Sigmoid colon (tissue), 7 donors: ENCODE results near the gene ODF2. TPM values are rescaled to one million over a fixed set of nuclear protein-coding genes. Genes with fewer than 3 reads are reported as not detected.
A peak's percentile ranks its signal among the peaks of the same experiment; 100 is the strongest.

Experiments used
- DNase-seq: peaks from one replicate; pipeline ENCODE4 v3.0.0-alpha.2; 2019
- H3K27ac ChIP-seq, 4 donors: fragments of 200-600 bp; sonication (generic); one replicate each; pipeline ENCODE4 v1.5.1; 2016 to 2019; ENCODE audit warnings: mild to moderate bottlenecking in 1 of 4
- H3K27me3 ChIP-seq, 3 donors: fragments of 200-600 bp; sonication (generic); one replicate each; pipeline ENCODE4 v1.5.1; 2019; ENCODE audit warnings: mild to moderate bottlenecking in 1 of 3
- H3K36me3 ChIP-seq, 4 donors: fragments of 200-600 bp; sonication (generic); one replicate each; pipeline ENCODE4 v1.5.1; 2016 to 2019
- H3K4me1 ChIP-seq, 4 donors: fragments of 200-600 bp; sonication (generic); one replicate each; pipeline ENCODE4 v1.5.1; 2017 to 2019
- H3K4me3 ChIP-seq, 4 donors: fragments of 200-600 bp; sonication (generic); one replicate each; pipeline ENCODE4 v1.5.1; 2017 to 2019; ENCODE audit warnings: mild to moderate bottlenecking in 2 of 4, moderate library complexity in 1 of 4
- H3K9me3 ChIP-seq, 4 donors: fragments of 200-600 bp in 3 of 4; sonication (generic) in 3 of 4; one replicate each; pipeline versions ENCODE4 v1.5.1 to v1.6.1; 2013 to 2019
- CTCF ChIP-seq, 4 experiments: fragments of 450-650 bp in 3 of 4; fragments of 200-600 bp in 1 of 4; IDR thresholded peaks; one replicate each; pipeline ENCODE4 v1.5.1; 2016 to 2019; ENCODE audit warnings: antibody characterized with exemption in 4 of 4, mild to moderate bottlenecking in 3 of 4, moderate library complexity in 2 of 4
- EP300 ChIP-seq, 4 donors: sonication (generic); formaldehyde crosslinking; IDR thresholded peaks; one replicate each; pipeline ENCODE4 v1.6.1; 2017; ENCODE audit warnings: antibody characterized with exemption in 4 of 4
- POLR2A ChIP-seq, 2 donors: fragments of 450-650 bp; IDR thresholded peaks; one replicate each; pipeline ENCODE4 v1.6.1; 2016; ENCODE audit warnings: antibody characterized with exemption in 2 of 2, mild to moderate bottlenecking in 2 of 2, moderate library complexity in 2 of 2
- POLR2AphosphoS5 ChIP-seq, 4 donors: sonication (generic); formaldehyde crosslinking; IDR thresholded peaks; one replicate each; pipeline ENCODE4 v1.6.1; 2017; ENCODE audit warnings: antibody characterized with exemption in 4 of 4
- WGBS, 2 donors: extraction: QIAGEN DNeasy Blood & Tissue Kit; methylation state at CpG; one replicate each; pipeline ENCODE4 v1.1.7; 2013; 5-methylcytosine and 5-hydroxymethylcytosine counted together
- intact Hi-C: fragments of 100-400 bp; cut with DNase I; formaldehyde crosslinking; loops from one replicate; pipeline ENCODE4 v1.15.1; 2023
- polyA plus RNA-seq, 3 donors: library from polyadenylated mRNA; stranded (reverse); fragments of 200-250 nt; gene quantifications; one replicate each; pipeline ENCODE4 v1.2.3, GENCODE V29; 2013
- total RNA-seq, 4 donors: library from RNA; depleted of rRNA; stranded (reverse); fragments of >200 nt; gene quantifications; one replicate each; pipeline ENCODE4 v1.1.0, GENCODE V29; 2016
- donor health status: healthy with polysubstance abuse.
- donor health status: Bipolar disorder and iron deficiency.
- donor health status: healthy.

The ODF2 gene
- 10 to 100 TPM; 13.6 to 28.2 (median 20.2) TPM for total RNA-seq
- 10 to 100 TPM in 1 of 3 donors, 1 to 10 TPM in 2; 4.6 to 22.0 (median 6.0) TPM for polyA plus RNA-seq

GRCh38 chr9:128455849-128456612, at the start of gene ODF2:
Gene ODF2 (plus strand): TSS chr9:128456006. CDS start chr9:128456092, 86 bp downstream.
- H3K27ac ChIP-seq, result peak within 1 kb of the TSS; percentile 88 to 96 (median 91)
- intact Hi-C loops, result loop anchor here (2.0 to 5.0 kb wide), 2 partner anchors 17 to 46 kb away; partner anchors contain the start of gene GLE1
- DNase-seq, result peak; percentile 99
- peaks cover 6 to 19% (median 12%) of the 10 kb centered on the region in 4 donors for H3K36me3 ChIP-seq
- no peaks in the 10 kb centered on the region for H3K27me3 ChIP-seq
- 0% methylated on average over 82 of the region's 82 CpGs for WGBS, 2 donors
- H3K4me3 ChIP-seq, result peak within 1 kb of the TSS; percentile 68 to 95 (median 84)
- TF ChIP-seq POLR2A (IDR thresholded peaks at IDR 0.05) (peak; percentile 16 to 41), POLR2AphosphoS5 (IDR thresholded peaks at IDR 0.05) (peak; percentile 56 to 85 (median 76)), CTCF (IDR thresholded peaks at IDR 0.05) (no peak)
- no peaks in the 10 kb centered on the region for H3K9me3 ChIP-seq
- H3K4me1 ChIP-seq, result peaks cover 0 to 14% (median 9%) of the 10 kb centered on the region in 4 donors

GRCh38 chr9:128406848-128407391, 48.9 kb upstream of the ODF2 start:
- Histone ChIP-seq H3K4me3 (no peak overlapping the region), H3K27me3 (peaks cover 0 to 38% (median 0%) of the 10 kb centered on the region in 3 donors), H3K36me3 (no peaks in the 10 kb centered on the region), H3K27ac (no peak overlapping the region), H3K4me1 (no peaks in the 10 kb centered on the region), H3K9me3 (no peaks in the 10 kb centered on the region)
- TF ChIP-seq POLR2AphosphoS5 (IDR thresholded peaks at IDR 0.05) (no peak), CTCF (IDR thresholded peaks at IDR 0.05) (no peak), EP300 (IDR thresholded peaks at IDR 0.05) (no peak), POLR2A (IDR thresholded peaks at IDR 0.05) (no peak)
- WGBS, 2 donors, result 59 to 78% methylated on average over 9 of the region's 9 CpGs
- intact Hi-C loops, result no loop called here
- DNase-seq, result no peak

GRCh38 chr9:128408963-128409431, 46.8 kb upstream of the ODF2 start:
- 33 to 37% methylated on average over 26 of the region's 26 CpGs for WGBS, 2 donors
- peaks cover 0 to 43% (median 4%) of the 10 kb centered on the region in 3 donors for H3K27me3 ChIP-seq
- TF ChIP-seq POLR2AphosphoS5 (IDR thresholded peaks at IDR 0.05) (no peak), POLR2A (IDR thresholded peaks at IDR 0.05) (no peak), CTCF (IDR thresholded peaks at IDR 0.05) (no peak), EP300 (IDR thresholded peaks at IDR 0.05) (no peak)
- H3K4me3 ChIP-seq, result no peak overlapping the region
- no peaks in the 10 kb centered on the region for H3K36me3 ChIP-seq
- no peak overlapping the region for H3K27ac ChIP-seq
- H3K9me3 ChIP-seq, result no peaks in the 10 kb centered on the region
- DNase-seq, result no peak
- no peaks in the 10 kb centered on the region for H3K4me1 ChIP-seq
- intact Hi-C loops, result no loop called here

- Histone ChIP-seq H3K4me1 (no peaks in the 10 kb centered on the region), H3K4me3 (no peak overlapping the region), H3K27me3 (peaks cover 0 to 45% (median 4%) of the 10 kb centered on the region in 3 donors), H3K36me3 (no peaks in the 10 kb centered on the region), H3K9me3 (no peaks in the 10 kb centered on the region), H3K27ac (no peak overlapping the region)
- WGBS, 2 donors, result 29 to 48% methylated on average over 8 of the region's 8 CpGs
- intact Hi-C loops, result no loop called here
- TF ChIP-seq POLR2AphosphoS5 (IDR thresholded peaks at IDR 0.05) (no peak), CTCF (IDR thresholded peaks at IDR 0.05) (no peak), EP300 (IDR thresholded peaks at IDR 0.05) (no peak), POLR2A (IDR thresholded peaks at IDR 0.05) (no peak)
- DNase-seq, result no peak
Observed at GRCh38 chr9:128409450-128409849, 46.4 kb upstream of the ODF2 start.
